ENCODE data around the gene HSPB6. TPM values are rescaled to one million over a fixed set of nuclear protein-coding genes. Genes with fewer than 3 reads are reported as not detected.

The HSPB6 gene
- total and polyA plus RNA-seq, 2 of the 8 experiments (the other 6 are each of a cell fraction or from before 2014, with no cell fraction given) = 0.91 TPM; not detected in 1

DNA sequence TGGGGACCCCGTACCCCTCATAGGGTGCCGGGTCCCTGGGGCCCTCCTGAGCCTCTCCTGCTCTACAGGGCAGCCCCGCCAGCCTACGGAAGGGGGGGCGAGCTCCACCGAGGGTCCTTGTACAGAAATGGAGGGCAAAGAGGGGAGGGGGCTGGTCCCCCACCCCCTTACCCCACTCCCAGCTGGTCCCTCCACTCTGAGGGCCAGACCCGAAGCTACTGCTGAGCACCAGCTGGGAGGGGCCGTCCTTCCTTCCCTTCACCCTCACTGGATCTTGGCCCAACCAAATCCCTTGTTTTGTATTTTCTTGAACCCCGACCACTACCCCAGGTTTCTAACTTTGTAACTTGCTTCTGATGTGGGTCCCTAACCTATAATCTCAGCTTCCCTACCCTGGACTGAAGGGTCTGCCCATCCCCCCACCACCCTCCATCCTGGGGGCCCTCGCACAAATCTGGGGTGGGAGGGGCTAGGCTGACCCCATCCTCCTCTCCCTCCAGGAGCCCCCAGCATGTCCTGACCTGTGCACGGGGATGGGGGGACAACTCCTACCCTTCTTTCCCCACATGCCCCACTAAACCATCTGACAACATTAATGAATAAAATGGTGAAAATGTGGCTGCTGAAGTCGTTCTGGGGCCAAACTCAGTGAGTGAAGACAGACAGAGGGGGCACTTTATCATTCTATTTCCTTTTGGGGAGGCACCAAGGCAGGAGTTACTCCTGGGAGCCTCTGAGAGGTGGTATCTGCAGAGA is 31.6 kb upstream of the HSPB6 start:
- H3K9ac ChIP-seq (replicated peaks in 1 of 4; ENCODE audit: extremely low read depth in 1 of 4, low read depth in 3 of 4, low read length in 3 of 4) = no peak overlapping the region
- H3K14ac ChIP-seq (ENCODE audit: insufficient read length) = no peak overlapping the region
- no peaks in the 10 kb centered on the region; a peak in 1 of 7 replicates for H3K27me3 ChIP-seq (replicated peaks in 1 of 4; ENCODE audit: control insufficient read depth in 3 of 4, extremely low read depth in 1 of 4, insufficient read depth in 3 of 4, low read length in 3 of 4)
- no peak overlapping the region for H3K4me3 ChIP-seq (ENCODE audit: extremely low read depth in 1 of 4, insufficient read depth in 2 of 4, low read depth in 3 of 4, low read length in 4 of 4)
- H2BK20ac ChIP-seq (ENCODE audit: low read length) = no peak overlapping the region
- DNase-seq (ENCODE audit: low read depth in 1 of 2, low spot score in 2 of 2) (no peak), FAIRE-seq (no peak)
- no peak overlapping the region for H2BK5ac ChIP-seq (ENCODE audit: low read depth, low read length)
- H3K27ac ChIP-seq (ENCODE audit: low read depth, low read length) = no peak overlapping the region
- no peak overlapping the region for H4K91ac ChIP-seq (replicated peaks; ENCODE audit: insufficient read length, low read length)
- H3K4ac ChIP-seq (replicated peaks; ENCODE audit: insufficient read length, low read depth, low read length) = no peak overlapping the region
- H3K23me2 ChIP-seq (ENCODE audit: low read depth, low read length) = peaks cover 11% of the 10 kb centered on the region
- WGBS, 2 experiments (ENCODE audit: extremely low coverage in 1 of 2, insufficient coverage in 1 of 2, insufficient read length in 1 of 2, insufficient replicate concordance in 2 of 2, low coverage in 1 of 2, low lambda C conversion rate in 2 of 2, missing lambda C conversion rate in 1 of 2) = 78% methylated on average over 10 of the region's 12 CpGs; no CpG with 5 or more reads in 1 of the 2 experiments
- no peaks in the 10 kb centered on the region for H3K36me3 ChIP-seq (ENCODE audit: control insufficient read depth in 2 of 4, insufficient read depth in 4 of 4, low read length in 3 of 4)
- no peak overlapping the region for H4K8ac ChIP-seq (ENCODE audit: extremely low read depth, insufficient read depth, low read length)
- H2BK120ac ChIP-seq (replicated peaks; ENCODE audit: low read depth, low read length) = no peak overlapping the region
- no peak overlapping the region for H4K5ac ChIP-seq (ENCODE audit: insufficient read length, low read depth, low read length)
- H2BK12ac ChIP-seq (ENCODE audit: low read depth, low read length) = no peak overlapping the region
- no peak overlapping the region for H2AK5ac ChIP-seq (ENCODE audit: low read depth, low read length)
- H3K18ac ChIP-seq (ENCODE audit: extremely low read depth, low read length) = no peak overlapping the region
- H2AFZ ChIP-seq (ENCODE audit: low read length) = no peak overlapping the region
- peaks cover 3 to 9% of the 10 kb centered on the region in 2 experiments for H4K20me1 ChIP-seq (replicated peaks in 1 of 2; ENCODE audit: control insufficient read depth in 1 of 2, insufficient read depth in 2 of 2, low read length in 2 of 2)
- no peak overlapping the region for H3K4me2 ChIP-seq (ENCODE audit: insufficient read depth in 1 of 2, low read depth in 2 of 2, low read length in 2 of 2)
- H3K79me1 ChIP-seq (ENCODE audit: low read depth, low read length) = no peaks in the 10 kb centered on the region
- no peak overlapping the region for H3K23ac ChIP-seq (ENCODE audit: insufficient read length)
- H3K79me2 ChIP-seq (ENCODE audit: control insufficient read depth in 1 of 2, insufficient read depth in 2 of 2, low read length in 2 of 2) = no peaks in the 10 kb centered on the region
- no peak overlapping the region for H2BK15ac ChIP-seq (ENCODE audit: low read length)
- no peak overlapping the region for H3K56ac ChIP-seq (replicated peaks; ENCODE audit: insufficient read length, low read depth, low read length)
- ChIA-PET POLR2A (ENCODE audit: partially characterized antibody) (interaction anchor here (0.8 to 2.2 kb wide), 3 partner anchors 8 to 61 kb away, joined by 4 to 9 read pairs (median 5); no protein-coding TSS in a partner anchor), CTCF (ENCODE audit: partially characterized antibody) (interaction anchor here (0.6 to 3.8 kb wide), 9 partner anchors 9 to 372 kb away, joined by 3 to 13 read pairs (median 4); no protein-coding TSS in a partner anchor)
- peaks cover 0 to 10% (median 4%) of the 10 kb centered on the region in 4 experiments; a peak in 5 of 7 replicates for H3K4me1 ChIP-seq (replicated peaks in 1 of 4; ENCODE audit: control insufficient read depth in 3 of 4, insufficient read depth in 4 of 4, low read length in 3 of 4)
- no peaks in the 10 kb centered on the region for H3K9me3 ChIP-seq (ENCODE audit: insufficient read depth in 2 of 2, low read depth in 1 of 2, low read length in 1 of 2)
- TF ChIP-seq YY1 (IDR thresholded peaks at IDR 0.05; ENCODE audit: low read depth, low read length) = no peak

Measured in H1 (cell line).